SKM-1 treated with dmso at 0.1 percent for 144 hours (cell line): ENCODE measurements around the gene MAZ.
"Not testable (repeated sequence)": the region's sequence is repeated elsewhere in the genome, so short reads cannot be mapped to it uniquely, and the experiment has no call there.

Source experiments
- DNase-seq: peaks from one replicate; lab custom pipeline; 2025; ENCODE audit not compliant: unreplicated experiment; lab: John Stamatoyannopoulos, UW

The MAZ gene

DNA sequence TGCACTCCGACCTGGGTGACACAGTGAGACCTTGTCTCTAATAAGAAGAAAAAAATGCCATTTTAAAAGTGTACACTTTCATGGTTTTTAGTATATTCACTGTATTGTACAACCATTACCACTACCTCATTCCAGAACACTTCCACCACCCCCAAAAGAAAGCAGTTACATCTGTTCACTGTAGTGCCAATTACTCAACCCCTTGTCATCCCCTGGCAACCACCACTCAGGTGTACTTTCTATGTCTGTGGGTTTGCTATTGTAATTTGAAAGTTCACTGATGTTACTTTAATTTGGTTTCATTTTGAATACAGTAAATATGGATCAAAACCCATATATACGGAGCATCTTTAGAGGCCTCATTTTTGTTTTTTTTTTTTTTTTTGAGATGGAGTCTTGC lies 22.2 kb upstream of the MAZ start:
- no peak for DNase-seq

DNA sequence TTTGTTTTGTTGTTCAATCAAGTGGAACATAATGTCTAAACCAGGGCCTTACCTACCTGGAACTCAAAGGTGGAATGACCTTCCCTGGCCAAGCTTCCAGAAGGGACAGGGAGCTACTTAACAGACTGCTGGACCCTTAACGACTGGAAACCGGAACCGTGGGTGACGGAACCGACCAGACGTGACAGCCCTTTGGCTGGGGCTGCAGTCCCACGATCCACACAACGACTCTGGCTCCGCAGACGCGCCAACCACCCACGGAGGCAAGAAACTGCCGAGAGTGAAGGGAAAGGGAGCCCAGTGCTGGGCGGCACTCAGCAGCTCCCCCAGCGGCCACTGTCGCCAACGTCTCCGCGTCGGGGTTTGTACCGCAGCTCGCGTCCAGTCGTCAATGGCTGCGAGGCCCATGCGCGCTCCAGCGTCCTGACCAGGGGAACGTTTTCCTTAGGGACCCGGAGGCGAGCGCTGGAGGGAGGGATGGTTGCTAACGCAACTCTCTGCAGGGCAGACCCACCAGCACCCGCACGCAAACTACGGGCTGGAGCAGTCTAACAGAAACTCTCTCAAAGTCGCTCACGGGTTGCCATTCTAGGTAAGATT lies 21.3 kb upstream of the MAZ start:
- DNase-seq, result no peak

DNA sequence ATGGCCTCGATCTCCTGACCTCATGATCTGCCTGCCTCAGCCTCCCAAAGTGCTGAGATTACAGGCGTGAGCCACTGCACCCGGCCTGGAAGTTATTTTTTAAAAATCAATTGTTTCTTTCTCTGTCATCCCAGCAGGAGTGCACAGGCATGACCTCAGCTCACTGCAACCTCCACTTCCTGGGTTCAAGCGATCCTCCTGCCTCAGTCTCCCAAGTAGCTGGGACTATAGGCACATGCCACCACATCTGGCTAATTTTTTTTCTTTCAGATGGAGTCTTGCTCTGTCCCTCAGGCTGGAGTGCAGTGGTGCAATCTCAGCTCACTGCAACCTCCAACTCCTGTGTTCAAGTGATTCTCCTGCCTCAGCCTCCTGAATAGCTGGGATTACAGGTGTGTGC lies 19.2 kb upstream of the MAZ start:
- DNase-seq, result not testable (repeated sequence)

DNA sequence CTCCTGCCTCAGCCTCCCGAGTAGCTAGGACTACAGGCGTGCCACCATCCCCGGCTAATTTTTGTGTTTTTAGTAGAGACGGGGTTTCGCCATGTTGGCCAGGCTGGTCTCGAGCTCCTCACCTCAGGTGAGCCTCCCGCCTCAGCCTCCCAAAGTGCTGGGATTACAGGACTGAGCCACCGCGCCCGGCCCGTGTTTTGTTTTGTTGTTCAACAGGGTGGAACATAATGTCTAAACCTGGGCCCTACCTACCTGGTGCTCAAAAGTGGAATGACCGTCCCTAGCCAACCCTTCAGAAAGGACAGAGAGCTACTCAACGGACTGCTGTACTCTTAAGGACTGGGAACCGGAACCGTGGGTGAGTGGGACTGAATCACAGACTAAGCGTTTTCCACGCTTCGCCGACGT lies 16.6 kb upstream of the MAZ start:
- DNase-seq, result no peak

DNA sequence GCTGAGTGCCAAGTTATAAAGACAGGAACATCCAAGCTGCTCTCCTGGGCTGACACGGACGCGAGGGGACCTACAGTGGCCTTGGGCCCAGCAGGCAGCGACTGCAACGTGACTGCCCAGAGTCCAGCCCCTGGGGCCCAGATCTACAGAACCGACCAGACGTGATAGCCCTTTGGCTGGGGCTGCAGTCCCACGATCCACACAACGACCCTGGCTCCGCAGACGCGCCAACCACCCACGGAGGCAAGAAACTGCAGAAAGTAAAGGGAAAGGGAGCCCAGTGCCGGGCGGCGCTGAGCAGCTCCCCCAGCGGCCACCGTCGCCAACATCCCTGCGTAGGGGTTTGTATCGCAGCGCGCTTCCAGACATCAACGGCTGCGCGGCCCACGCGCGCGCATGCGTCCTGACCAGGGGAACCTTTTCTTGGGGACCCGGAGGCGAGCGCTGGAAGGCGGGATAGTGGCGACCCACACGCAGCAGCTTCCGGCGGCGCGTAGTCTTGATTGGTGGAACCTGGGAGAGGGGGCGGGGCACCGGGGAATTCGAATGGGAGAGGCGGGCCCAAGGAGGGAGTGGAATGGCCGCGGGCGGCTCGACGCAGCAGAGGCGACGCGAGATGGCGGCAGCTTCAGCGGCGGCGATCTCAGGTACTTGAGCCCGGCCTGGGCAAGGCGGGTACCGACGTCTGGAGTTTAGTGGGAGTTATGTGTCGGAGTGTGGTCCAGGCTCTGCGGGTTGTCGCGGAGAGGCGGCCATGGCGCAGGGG lies 16.0 kb upstream of the MAZ start, which contains the start of gene KIF22:
Gene KIF22, plus strand, starts transcription at position 569 of the 766 bp plus-strand sequence. Its CDS starts 9 bp downstream, at position 578.
- peak; percentile 98 for DNase-seq

DNA sequence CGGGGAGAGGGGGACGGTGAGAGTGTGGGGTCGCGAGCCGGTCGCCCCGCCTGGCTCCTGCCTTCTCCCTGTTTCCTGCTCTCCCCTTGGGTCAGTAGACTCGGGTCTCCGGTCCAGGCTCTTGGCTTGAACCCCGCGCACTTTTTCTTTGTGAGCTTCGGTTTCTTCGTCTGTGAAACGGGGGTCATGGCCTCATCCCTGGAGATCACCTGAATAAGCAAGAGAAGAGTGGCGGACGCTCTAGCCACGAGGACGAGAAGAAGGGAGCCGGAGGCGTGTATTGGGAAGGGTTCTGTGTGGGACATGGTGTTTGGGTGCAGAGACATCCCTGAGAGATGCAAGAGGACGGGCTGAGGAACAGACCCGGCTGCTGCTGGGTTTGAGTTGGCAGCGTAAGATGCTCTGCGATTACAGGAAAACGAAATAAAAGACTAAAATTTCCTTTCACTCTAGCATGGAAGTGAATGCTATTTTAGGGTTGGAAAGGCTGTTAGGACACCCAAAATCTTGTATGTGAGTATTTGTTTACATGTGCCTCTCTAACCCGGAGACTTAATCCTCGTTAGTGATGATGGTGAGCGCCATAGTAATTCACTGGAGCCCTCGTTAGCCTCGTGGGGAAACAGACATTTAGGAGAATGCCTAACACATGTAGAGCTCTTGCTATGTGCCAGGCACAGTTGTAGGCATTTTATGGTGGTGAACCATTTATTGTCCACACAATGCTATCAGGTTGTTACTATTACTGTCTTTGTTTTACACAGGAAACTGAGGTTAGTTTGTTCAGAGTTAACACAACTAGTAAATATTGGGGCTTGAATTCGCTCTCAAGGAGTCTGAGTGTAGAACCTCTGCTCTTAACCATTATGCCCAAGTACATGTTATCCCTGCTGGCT lies 15.1 kb upstream of the MAZ start:
- no peak for DNase-seq

DNA sequence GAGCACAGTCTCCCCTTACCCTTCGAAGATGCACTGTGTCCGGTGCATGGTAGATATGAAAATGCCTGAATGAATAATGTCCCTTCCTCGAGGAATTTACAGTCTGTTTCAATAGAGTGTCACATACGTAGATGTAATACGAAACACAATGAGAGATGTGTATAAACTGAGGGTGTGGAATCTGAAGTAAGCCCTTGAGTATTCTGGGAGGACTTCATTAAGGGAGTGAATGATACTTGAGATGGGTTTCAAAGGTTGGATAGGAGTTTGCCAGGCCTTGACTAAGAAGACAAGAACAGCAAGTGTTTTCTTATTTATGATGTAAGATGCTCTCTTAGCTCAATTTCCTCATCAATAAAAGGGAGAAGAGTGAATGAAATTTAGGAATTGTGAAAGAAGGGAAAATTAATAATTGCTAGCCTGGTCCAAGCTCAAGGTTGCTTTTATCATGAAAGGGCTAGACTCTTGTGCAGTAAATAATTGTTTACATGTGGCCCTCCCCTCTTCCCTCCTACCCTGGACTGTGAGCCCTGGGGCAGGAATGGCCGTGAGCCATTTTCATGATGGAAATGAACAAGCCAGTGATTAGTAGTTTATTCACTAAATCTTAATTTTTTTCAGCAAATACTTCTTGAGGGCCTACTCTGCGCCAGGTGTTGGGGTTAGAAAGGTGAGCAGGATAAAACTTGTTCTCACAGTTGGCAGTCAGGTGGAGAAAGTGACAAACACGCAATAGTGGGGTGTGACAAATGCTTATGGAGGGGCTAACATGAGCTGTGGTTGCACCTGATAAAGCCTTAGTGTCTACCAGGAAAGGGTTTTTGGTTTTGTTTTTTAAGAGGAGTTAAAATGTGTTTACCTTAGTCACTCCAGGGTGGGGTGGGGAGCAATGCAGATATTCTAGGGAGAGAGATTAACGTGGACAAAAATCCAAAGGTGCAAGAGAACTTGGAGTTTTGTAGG lies 14.2 kb upstream of the MAZ start:
- no peak for DNase-seq

DNA sequence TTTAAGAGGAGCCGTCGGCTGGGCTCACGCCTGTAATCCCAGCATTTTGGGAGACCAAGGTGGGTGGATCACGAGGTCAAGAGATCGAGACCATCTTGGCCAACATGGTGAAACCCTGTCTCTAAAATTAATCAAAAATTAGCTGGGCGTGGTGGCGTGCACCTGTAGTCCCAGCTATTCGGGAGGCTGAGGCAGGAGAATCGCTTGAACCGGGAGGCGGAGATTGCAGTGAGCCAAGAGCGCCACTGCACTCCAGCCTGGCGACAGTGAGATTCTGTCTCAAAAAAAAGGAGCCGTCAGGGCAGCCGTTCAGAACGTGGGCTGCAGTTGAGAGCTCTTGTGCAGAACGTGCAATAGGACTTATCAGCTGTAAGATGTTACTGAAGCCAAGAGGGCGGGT lies 13.2 kb upstream of the MAZ start:
- DNase-seq, result not testable (repeated sequence)

DNA sequence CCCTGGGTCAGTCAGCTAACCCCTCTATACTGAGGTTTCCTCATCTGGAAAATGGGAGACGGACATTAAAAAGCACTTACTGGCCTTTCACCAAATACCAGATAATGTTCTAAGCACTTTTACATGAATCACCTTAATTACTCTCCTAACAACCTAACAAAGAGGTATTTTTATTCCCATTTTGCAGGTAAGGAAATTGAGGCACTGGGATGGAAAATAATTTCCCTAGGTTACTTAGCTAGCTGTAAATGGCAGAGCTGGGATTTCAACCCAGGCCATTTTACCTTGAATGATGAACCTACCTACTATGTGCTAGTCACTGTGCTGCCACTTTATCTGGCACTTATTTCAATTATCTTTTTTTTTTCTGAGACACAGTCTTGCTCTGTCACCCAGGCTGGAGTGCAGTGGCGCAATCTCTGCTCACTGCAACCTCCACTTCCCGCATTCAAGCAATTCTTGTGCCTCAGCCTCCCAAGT lies 12.1 kb upstream of the MAZ start:
- no peak for DNase-seq

DNA sequence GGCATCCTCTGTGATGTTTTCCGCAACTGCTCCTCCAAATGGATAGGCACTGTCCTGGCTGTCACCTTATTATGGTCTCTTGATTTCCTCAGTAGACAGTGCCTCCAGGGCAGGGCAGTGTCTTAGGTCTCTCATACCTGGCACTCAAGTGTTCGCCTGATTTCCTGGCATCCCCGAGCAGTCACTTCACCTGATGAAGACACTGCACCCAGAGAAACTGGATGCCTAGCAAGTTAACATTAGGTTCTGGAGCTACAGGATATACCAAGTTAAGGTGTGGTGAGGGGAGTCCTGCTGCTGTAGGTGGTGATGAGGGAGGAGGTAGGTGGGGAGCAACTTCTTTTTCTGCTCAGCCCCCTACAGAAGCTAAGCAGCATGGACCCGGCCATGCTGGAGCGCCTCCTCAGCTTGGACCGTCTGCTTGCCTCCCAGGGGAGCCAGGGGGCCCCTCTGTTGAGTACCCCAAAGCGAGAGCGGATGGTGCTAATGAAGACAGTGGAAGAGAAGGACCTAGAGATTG lies 3.9 kb upstream of the MAZ start:
- DNase-seq, result no peak

DNA sequence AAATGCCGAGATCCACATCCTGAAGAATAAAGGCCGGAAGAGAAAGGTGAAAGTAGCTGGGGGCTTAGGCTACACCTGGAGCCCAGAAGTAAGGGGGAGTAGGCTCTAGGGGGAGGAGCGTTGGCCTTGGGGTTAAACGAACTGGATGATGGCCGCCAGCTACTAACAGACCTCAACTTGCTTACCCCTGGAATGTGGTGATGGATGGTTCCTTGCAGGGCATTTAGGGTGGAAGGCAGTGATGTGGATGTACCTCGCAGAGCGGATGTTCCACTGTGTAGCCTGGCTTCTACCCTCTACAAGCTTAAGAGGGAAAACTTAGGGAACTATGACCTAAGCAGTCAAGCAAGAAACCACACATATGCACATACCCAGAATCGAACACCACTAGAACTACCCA lies 2.3 kb upstream of the MAZ start:
- DNase-seq, result no peak

DNA sequence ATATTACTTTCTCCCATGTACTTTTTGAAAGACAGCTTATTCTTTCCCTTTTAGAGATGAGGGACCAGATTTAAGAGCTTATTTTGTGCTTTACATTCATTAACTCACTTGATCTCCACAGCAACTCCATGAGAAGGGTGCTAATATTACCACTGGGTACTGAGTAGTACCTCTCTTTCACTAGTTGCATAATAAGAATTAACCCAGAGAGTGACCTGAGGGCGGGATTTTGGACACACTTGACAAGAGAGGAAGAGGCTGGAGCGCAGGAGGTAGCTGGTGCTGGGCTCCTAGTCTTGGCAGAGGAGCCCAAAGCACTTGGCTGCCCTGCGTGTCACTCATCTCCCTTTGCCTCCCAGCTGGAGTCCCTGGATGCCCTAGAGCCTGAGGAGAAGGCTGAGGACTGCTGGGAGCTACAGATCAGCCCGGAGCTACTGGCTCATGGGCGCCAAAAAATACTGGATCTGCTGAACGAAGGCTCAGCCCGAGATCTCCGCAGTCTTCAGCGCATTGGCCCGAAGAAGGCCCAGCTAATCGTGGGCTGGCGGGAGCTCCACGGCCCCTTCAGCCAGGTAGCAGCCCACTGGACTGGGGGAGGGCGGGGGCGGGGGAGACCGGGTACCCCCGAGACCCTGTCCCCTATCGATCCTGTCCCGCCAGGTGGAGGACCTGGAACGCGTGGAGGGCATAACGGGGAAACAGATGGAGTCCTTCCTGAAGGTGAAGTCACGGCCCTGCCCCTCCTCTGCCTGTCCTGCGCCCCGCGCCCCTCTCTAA lies 1.7 kb upstream of the MAZ start:
- peak; percentile 51 for DNase-seq

DNA sequence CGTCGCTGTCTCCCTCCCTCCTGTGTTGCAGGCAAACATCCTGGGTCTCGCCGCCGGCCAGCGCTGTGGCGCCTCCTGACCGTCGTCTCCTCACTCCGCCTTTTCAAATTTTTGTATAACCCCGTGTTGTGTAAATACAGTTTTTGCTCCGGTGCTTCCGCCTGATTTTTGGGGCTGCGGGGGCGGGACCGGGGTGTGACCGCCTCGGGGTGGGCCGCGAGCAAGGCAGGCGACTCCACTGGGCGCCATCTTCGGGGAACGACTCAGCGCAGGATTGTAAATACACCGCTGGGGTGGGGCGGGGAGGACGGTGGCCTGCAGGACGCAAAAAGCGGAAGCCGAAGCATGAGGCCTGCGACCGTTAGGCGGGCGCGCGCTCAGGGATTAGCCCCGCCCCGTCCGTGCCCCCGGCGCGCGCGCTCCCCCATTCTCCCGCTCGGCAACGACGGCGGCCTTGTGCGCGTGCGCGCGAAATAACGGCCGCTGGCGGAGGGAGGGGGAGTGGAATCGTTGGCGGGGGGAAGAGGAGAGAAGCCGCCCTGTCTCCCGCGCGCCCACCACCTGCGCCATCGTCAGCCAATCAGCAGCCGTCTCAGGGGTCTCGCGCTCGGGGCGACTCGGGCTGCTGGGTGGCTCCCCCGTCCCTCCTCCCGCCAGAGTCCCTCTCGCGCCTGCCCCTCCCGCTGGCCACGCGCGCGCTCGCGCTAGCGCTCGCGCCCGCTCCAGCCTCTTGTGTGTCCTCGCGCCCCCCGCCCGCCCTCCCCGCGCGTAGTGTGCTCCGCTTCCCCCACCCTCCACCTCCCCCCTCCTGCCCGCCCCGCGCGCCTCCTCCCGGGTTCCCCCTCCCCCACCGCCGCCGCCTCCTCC lies 864 bp upstream of the MAZ start:
- peak; percentile 95 for DNase-seq

DNA sequence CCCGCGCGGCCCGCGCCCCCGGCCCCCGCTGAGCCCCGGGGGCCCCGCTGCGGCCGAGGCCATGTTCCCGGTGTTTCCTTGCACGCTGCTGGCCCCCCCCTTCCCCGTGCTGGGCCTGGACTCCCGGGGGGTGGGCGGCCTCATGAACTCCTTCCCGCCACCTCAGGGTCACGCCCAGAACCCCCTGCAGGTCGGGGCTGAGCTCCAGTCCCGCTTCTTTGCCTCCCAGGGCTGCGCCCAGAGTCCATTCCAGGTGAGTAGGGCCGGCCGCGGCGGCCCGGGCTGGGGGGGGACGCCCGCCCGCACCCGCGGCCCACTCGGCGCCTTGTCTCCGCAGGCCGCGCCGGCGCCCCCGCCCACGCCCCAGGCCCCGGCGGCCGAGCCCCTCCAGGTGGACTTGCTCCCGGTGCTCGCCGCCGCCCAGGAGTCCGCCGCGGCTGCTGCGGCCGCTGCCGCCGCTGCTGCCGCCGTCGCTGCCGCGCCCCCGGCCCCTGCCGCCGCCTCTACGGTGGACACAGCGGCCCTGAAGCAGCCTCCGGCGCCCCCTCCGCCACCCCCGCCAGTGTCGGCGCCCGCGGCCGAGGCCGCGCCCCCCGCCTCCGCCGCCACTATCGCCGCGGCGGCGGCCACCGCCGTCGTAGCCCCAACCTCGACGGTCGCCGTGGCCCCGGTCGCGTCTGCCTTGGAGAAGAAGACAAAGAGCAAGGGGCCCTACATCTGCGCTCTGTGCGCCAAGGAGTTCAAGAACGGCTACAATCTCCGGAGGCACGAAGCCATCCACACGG lies 504 bp downstream of the MAZ start:
- DNase-seq, result peak; percentile 64

DNA sequence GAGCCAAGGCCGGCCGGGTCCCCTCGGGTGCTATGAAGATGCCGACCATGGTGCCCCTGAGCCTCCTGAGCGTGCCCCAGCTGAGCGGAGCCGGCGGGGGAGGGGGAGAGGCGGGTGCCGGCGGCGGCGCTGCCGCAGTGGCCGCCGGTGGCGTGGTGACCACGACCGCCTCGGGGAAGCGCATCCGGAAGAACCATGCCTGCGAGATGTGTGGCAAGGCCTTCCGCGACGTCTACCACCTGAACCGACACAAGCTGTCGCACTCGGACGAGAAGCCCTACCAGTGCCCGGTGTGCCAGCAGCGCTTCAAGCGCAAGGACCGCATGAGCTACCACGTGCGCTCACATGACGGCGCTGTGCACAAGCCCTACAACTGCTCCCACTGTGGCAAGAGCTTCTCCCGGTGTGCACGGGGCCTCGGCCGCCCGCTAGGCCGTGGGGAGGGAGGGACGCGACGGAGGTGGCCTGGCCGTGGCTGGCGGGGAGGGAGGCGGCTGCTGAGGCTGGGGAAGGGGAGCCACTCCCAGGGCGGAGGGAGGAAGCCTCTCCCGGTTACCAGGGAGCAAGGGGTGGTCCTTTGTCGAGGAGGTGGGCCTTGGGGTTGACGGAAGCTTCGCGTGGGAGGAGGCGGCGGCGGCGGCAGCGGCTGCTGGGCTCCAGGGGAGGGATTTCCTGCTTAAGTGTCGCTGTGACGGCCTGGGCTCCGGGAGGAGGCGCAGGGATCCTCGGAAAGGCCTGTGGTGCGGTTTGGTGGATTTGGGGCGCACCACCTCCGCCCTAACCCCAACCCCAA lies 1.3 kb downstream of the MAZ start:
- peak; percentile 81 for DNase-seq

DNA sequence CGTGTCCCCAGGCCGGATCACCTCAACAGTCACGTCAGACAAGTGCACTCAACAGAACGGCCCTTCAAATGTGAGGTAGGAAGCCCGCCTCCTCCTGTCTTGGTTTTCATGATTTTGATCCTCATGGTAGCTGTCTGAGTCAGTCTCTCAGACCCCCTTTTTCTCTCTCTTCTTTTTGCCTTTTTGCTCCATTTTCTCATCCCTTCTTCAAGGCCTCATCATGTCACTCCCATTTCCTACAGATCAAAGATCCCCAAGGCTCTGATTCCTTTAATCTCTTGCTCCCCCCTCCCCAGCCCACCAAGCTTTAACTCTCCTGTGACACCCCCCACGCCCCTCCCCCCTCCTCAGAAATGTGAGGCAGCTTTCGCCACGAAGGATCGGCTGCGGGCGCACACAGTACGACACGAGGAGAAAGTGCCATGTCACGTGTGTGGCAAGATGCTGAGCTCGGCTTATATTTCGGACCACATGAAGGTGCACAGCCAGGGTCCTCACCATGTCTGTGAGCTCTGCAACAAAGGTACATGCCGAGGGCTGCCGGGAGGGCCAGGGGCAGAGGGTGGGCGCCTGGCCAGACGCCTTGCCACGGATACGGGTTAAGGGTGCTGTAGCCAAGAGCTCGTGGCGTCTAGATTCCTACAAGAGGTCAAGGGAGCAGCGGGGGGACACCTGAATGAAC lies 2.0 kb downstream of the MAZ start:
- no peak for DNase-seq
